ENCODE measurements around the gene USP35. TPM values are rescaled to one million over a fixed set of nuclear protein-coding genes. Genes with fewer than 3 reads are reported as not detected.

USP35 gene
- total and polyA plus RNA-seq, 2 experiments from 2014 or later: 2.7 to 7.0 TPM

DNA sequence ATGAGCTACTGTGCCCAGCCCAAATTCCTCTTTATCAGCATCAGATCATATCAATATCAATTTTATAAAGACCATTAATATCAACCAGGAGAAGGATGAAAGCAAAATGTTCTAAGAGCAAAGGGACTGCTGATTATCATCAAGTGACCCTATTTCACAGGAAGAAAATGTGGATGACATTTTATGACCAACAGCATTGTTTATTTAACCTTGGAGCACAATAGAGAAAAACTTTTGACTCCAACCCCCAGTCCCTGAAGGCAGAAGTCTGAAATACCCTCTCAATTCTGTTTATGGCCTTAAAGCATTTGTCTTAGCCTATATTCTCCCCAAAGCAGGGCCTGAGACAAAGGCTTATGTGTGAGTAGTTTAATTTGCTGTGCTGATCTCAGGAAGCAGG is 38.0 kb upstream of the USP35 start:
- Histone ChIP-seq H2AFZ (no peak overlapping the region), H3F3A (ENCODE audit: insufficient read depth) (no peaks in the 10 kb centered on the region), H3K9ac (no peak overlapping the region), H3K27me3 (replicated peaks; ENCODE audit: insufficient read depth) (no peaks in the 10 kb centered on the region), H4K20me1 (ENCODE audit: insufficient read depth) (no peaks in the 10 kb centered on the region), H3K4me1 (ENCODE audit: insufficient read depth) (peaks cover 4% of the 10 kb centered on the region; the same call in 1 of the 2 replicates), H3K4me3 (no peak overlapping the region), H3K4me2 (ENCODE audit: unreplicated experiment) (no peak overlapping the region), H3K9me2 (ENCODE audit: insufficient read depth) (no peaks in the 10 kb centered on the region), H3K9me3 (ENCODE audit: low read depth) (no peaks in the 10 kb centered on the region), H3K27ac (no peak overlapping the region), H3K36me3 (ENCODE audit: low read depth) (no peaks in the 10 kb centered on the region), H3K79me2 (ENCODE audit: insufficient read depth) (no peaks in the 10 kb centered on the region)
- TF ChIP-seq EZH2phosphoT487 (IDR thresholded peaks at IDR 0.05; ENCODE audit: insufficient read depth, low read depth) (no peak), EZH2 (IDR thresholded peaks at IDR 0.05; ENCODE audit: insufficient read depth, poor library complexity, severe bottlenecking) (no peak)
- in situ Hi-C loops (cut with MboI): no loop called here
- no peak for DNase-seq

DNA sequence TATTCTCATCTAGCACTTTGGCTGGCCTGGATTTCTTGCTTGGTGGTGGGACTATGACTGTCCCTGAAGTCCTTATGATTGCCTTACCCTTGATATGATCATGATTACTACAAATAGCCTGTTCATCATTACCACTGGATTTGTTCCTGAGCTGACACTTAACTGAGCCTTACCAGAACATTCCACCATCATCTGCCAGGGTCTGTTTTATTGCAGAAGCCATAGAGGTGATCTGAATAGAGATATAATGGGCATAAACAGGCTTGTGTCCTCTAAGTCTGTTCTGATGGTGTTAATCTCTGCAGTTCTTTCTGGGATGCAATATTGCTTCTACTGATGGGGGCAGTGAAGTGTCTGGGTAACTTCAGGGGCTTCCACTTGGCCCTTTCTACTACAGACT is 36.9 kb upstream of the USP35 start:
- no peak for TF ChIP-seq EZH2 (IDR thresholded peaks at IDR 0.05; ENCODE audit: insufficient read depth, poor library complexity, severe bottlenecking)
- no peak for TF ChIP-seq EZH2phosphoT487 (IDR thresholded peaks at IDR 0.05; ENCODE audit: insufficient read depth, low read depth)
- no peak overlapping the region for H2AFZ ChIP-seq
- H3K9ac ChIP-seq: no peak overlapping the region
- H3K4me1 ChIP-seq (ENCODE audit: insufficient read depth): peaks cover 4% of the 10 kb centered on the region; the same call in 1 of the 2 replicates
- in situ Hi-C loops (cut with MboI): no loop called here
- H3K27ac ChIP-seq: no peak overlapping the region
- H3K79me2 ChIP-seq (ENCODE audit: insufficient read depth): no peaks in the 10 kb centered on the region
- H3F3A ChIP-seq (ENCODE audit: insufficient read depth): no peaks in the 10 kb centered on the region
- no peaks in the 10 kb centered on the region for H3K27me3 ChIP-seq (replicated peaks; ENCODE audit: insufficient read depth)
- no peak overlapping the region for H3K4me2 ChIP-seq (ENCODE audit: unreplicated experiment)
- H3K4me3 ChIP-seq: no peak overlapping the region
- no peaks in the 10 kb centered on the region for H3K9me3 ChIP-seq (ENCODE audit: low read depth)
- H3K36me3 ChIP-seq (ENCODE audit: low read depth): no peaks in the 10 kb centered on the region
- DNase-seq: no peak
- no peaks in the 10 kb centered on the region for H4K20me1 ChIP-seq (ENCODE audit: insufficient read depth)
- no peaks in the 10 kb centered on the region for H3K9me2 ChIP-seq (ENCODE audit: insufficient read depth)

DNA sequence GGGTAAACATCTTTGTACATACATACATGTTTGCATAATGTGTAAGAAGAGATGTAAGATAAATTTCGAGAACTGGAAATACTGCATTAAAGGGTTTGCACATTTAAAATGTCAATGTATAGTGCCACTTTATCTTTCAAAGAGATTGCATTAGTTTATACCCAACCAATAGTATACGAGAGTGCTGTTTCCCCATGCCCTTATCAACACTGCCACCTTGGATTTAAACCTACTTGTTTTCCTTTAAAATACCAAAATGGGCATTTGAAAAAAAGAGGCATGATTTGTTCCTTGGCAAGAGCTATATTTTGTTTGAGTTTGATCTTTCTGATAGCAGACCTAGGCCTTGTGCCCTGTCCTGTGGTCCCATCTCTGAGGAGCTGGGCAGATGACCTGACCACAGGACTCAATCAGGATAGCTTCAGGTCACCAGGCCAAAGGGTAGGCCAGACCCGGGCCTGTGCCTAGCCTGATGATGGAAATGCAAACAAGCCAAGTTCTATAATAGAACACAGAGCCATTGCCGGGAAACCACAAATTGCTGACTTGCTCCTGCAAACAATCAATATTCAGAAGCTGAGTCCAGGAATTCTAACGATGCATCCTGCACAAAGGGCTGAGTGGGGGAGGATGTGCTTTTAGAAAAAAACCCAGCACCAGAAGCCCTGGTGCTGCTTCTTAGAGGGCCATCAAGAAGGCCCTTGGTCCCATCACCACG is 32.4 kb upstream of the USP35 start:
- H3K36me3 ChIP-seq (ENCODE audit: low read depth): no peaks in the 10 kb centered on the region
- H3K27me3 ChIP-seq (replicated peaks; ENCODE audit: insufficient read depth): no peaks in the 10 kb centered on the region
- DNase-seq: no peak
- no peak overlapping the region for H3K9ac ChIP-seq
- no peaks in the 10 kb centered on the region for H3K4me1 ChIP-seq (ENCODE audit: insufficient read depth)
- H3K79me2 ChIP-seq (ENCODE audit: insufficient read depth): no peaks in the 10 kb centered on the region
- H3K9me3 ChIP-seq (ENCODE audit: low read depth): no peaks in the 10 kb centered on the region
- H3K4me3 ChIP-seq: no peak overlapping the region
- in situ Hi-C loops (cut with MboI): no loop called here
- TF ChIP-seq EZH2phosphoT487 (IDR thresholded peaks at IDR 0.05; ENCODE audit: insufficient read depth, low read depth) (no peak), EZH2 (IDR thresholded peaks at IDR 0.05; ENCODE audit: insufficient read depth, poor library complexity, severe bottlenecking) (no peak)
- H3F3A ChIP-seq (ENCODE audit: insufficient read depth): no peaks in the 10 kb centered on the region
- H3K4me2 ChIP-seq (ENCODE audit: unreplicated experiment): no peak overlapping the region
- H4K20me1 ChIP-seq (ENCODE audit: insufficient read depth): no peaks in the 10 kb centered on the region
- H2AFZ ChIP-seq: no peak overlapping the region
- no peak overlapping the region for H3K27ac ChIP-seq
- 52 to 55% methylated on average over 6 of the region's 6 CpGs for WGBS, 2 experiments (ENCODE audit: low coverage in 1 of 2, low lambda C conversion rate in 2 of 2, missing lambda C conversion rate in 2 of 2)
- H3K9me2 ChIP-seq (ENCODE audit: insufficient read depth): no peaks in the 10 kb centered on the region

DNA sequence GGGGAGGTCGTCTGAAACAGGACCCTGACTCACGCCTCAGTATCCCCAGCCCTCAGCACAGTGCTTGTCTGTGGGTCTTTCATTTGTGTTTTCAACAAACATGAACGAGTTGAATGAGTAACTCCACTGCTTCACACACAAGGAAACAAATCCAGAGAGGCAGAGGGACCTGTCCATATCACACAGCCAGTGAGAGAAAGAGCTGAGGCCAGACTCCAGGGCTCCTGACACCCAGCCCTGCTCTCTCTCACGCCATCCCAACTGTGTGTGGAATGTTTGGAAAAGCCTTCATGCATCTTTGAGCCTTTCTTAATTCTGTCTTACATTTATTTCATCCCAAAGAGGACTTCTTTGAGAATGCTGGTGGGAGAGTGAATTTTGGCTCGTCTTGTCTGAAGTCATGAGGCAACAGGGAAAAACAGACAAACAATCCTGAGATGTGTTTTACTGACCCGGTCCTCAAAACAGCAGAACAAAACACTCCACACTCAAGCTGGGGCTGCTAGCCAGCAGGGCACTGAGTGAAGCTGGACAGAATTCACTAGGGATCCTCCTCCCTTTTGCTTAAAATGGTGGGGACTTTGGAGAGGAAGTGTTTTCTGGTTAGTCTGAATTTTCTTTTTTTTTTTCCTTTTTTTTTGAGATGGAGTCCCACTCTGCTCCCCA is 29.6 kb upstream of the USP35 start:
- H3K36me3 ChIP-seq (ENCODE audit: low read depth): no peaks in the 10 kb centered on the region
- H3K4me2 ChIP-seq (ENCODE audit: unreplicated experiment): no peak overlapping the region
- no peaks in the 10 kb centered on the region for H3K79me2 ChIP-seq (ENCODE audit: insufficient read depth)
- H3F3A ChIP-seq (ENCODE audit: insufficient read depth): no peaks in the 10 kb centered on the region
- no peaks in the 10 kb centered on the region for H3K4me1 ChIP-seq (ENCODE audit: insufficient read depth)
- no peak for TF ChIP-seq EZH2 (IDR thresholded peaks at IDR 0.05; ENCODE audit: insufficient read depth, poor library complexity, severe bottlenecking)
- TF ChIP-seq EZH2phosphoT487 (IDR thresholded peaks at IDR 0.05; ENCODE audit: insufficient read depth, low read depth): no peak
- H2AFZ ChIP-seq: no peak overlapping the region
- DNase-seq: no peak
- 37 to 38% methylated on average over 6 of the region's 6 CpGs for WGBS, 2 experiments (ENCODE audit: low coverage in 1 of 2, low lambda C conversion rate in 2 of 2, missing lambda C conversion rate in 2 of 2)
- H3K9ac ChIP-seq: no peak overlapping the region
- H3K27me3 ChIP-seq (replicated peaks; ENCODE audit: insufficient read depth): no peaks in the 10 kb centered on the region
- no peak overlapping the region for H3K4me3 ChIP-seq
- H3K9me2 ChIP-seq (ENCODE audit: insufficient read depth): no peaks in the 10 kb centered on the region
- no peaks in the 10 kb centered on the region for H4K20me1 ChIP-seq (ENCODE audit: insufficient read depth)
- in situ Hi-C loops (cut with MboI): no loop called here
- H3K27ac ChIP-seq: no peak overlapping the region
- no peaks in the 10 kb centered on the region for H3K9me3 ChIP-seq (ENCODE audit: low read depth)
